Measurements from ENCODE around the gene SH3BGR. TPM values are rescaled to one million over a fixed set of nuclear protein-coding genes. Genes with fewer than 3 reads are reported as not detected.

SH3BGR gene
- total and polyA plus RNA-seq, 7 donors: 3.6 to 32.7 (median 6.4) TPM

- intact Hi-C loops (cut with DNase I): no loop called here
- H3K9me3 ChIP-seq: no peaks in the 10 kb centered on the region
- no peak overlapping the region for H3K27ac ChIP-seq
- H3K36me3 ChIP-seq: peaks cover 0 to 4% (median 0%) of the 10 kb centered on the region in 4 donors
- WGBS, 2 donors: 89 to 91% methylated on average over 4 of the region's 4 CpGs
- H3K4me3 ChIP-seq: no peak overlapping the region
- no peak for DNase-seq
- peaks cover 0 to 18% (median 6%) of the 10 kb centered on the region in 4 donors for H3K4me1 ChIP-seq
- TF ChIP-seq CTCF (IDR thresholded peaks at IDR 0.05): no peak
- TF ChIP-seq EP300 (IDR thresholded peaks at IDR 0.05): no peak
- TF ChIP-seq POLR2AphosphoS5 (IDR thresholded peaks at IDR 0.05): no peak
- TF ChIP-seq POLR2A (IDR thresholded peaks at IDR 0.05): no peak
- H3K27me3 ChIP-seq: no peaks in the 10 kb centered on the region
These were observed 28.5 kb downstream of the SH3BGR start for GRCh38 chr21:39480271-39480670.

- DNase-seq: no peak
- TF ChIP-seq CTCF (IDR thresholded peaks at IDR 0.05) (no peak), EP300 (IDR thresholded peaks at IDR 0.05) (no peak), POLR2AphosphoS5 (IDR thresholded peaks at IDR 0.05) (no peak), POLR2A (IDR thresholded peaks at IDR 0.05) (no peak)
- Histone ChIP-seq H3K4me3 (no peak overlapping the region), H3K27me3 (no peaks in the 10 kb centered on the region), H3K4me1 (peaks cover 0 to 18% (median 6%) of the 10 kb centered on the region in 4 donors), H3K9me3 (no peaks in the 10 kb centered on the region), H3K36me3 (no peaks in the 10 kb centered on the region), H3K27ac (no peak overlapping the region)
- 91 to 92% methylated on average over 3 of the region's 3 CpGs for WGBS, 2 donors
- intact Hi-C loops (cut with DNase I): no loop called here
These were observed 30.1 kb downstream of the SH3BGR start for GRCh38 chr21:39481886-39482285.

GRCh38 chr21:39483917-39484316 lies 32.1 kb downstream of the SH3BGR start:
- peaks cover 0 to 18% (median 6%) of the 10 kb centered on the region in 4 donors for H3K4me1 ChIP-seq
- H3K27ac ChIP-seq: peak overlapping the region in 3 of 4 donors; percentile 35 to 51 (median 38)
- intact Hi-C loops (cut with DNase I): no loop called here
- TF ChIP-seq POLR2AphosphoS5 (IDR thresholded peaks at IDR 0.05) (no peak), POLR2A (IDR thresholded peaks at IDR 0.05) (no peak), EP300 (IDR thresholded peaks at IDR 0.05) (no peak), CTCF (IDR thresholded peaks at IDR 0.05) (no peak)
- WGBS, 2 donors: 63 to 72% methylated on average over 1 of the region's 1 CpG
- no peak overlapping the region for H3K4me3 ChIP-seq
- DNase-seq: no peak
- no peaks in the 10 kb centered on the region for H3K9me3 ChIP-seq
- H3K27me3 ChIP-seq: no peaks in the 10 kb centered on the region
- no peaks in the 10 kb centered on the region for H3K36me3 ChIP-seq

- H3K4me1 ChIP-seq: peaks cover 0 to 18% (median 6%) of the 10 kb centered on the region in 4 donors
- H3K27ac ChIP-seq: peak overlapping the region in 3 of 4 donors; percentile 35 to 51 (median 38)
- intact Hi-C loops (cut with DNase I): no loop called here
- no peaks in the 10 kb centered on the region for H3K27me3 ChIP-seq
- H3K9me3 ChIP-seq: no peaks in the 10 kb centered on the region
- WGBS, 2 donors: 81 to 90% methylated on average over 6 of the region's 6 CpGs
- H3K36me3 ChIP-seq: no peaks in the 10 kb centered on the region
- H3K4me3 ChIP-seq: no peak overlapping the region
- no peak for DNase-seq
- TF ChIP-seq POLR2AphosphoS5 (IDR thresholded peaks at IDR 0.05) (peak in 3 of 4 donors; percentile 66 to 78 (median 75)), EP300 (IDR thresholded peaks at IDR 0.05) (peak in 1 of 4 donors; percentile 46), CTCF (IDR thresholded peaks at IDR 0.05) (no peak), POLR2A (IDR thresholded peaks at IDR 0.05) (no peak)
These were observed 33.0 kb downstream of the SH3BGR start for GRCh38 chr21:39484711-39485276.

Data from sigmoid colon (tissue), 7 donors.